Measurements from ENCODE around the gene ASTN2. TPM values are rescaled to one million over a fixed set of nuclear protein-coding genes. Genes with fewer than 3 reads are reported as not detected.

Gene ASTN2
- total and polyA plus RNA-seq, 7 experiments from 2014 or later = 2.2 to 5.3 (median 4.0) TPM

GRCh38 chr9:117374076-117374725 lies 40.7 kb downstream of the ASTN2 start:
- DNase-seq (no peak), ATAC-seq (no peak)
- Histone ChIP-seq H3K36me3 (ENCODE audit: control insufficient read depth in 2 of 3, insufficient read depth in 3 of 3, low read length in 3 of 3) (no peaks in the 10 kb centered on the region), H3K4me1 (ENCODE audit: control insufficient read depth in 2 of 2, insufficient read depth in 2 of 2, low read length in 2 of 2) (no peaks in the 10 kb centered on the region), H3K9me3 (ENCODE audit: control insufficient read depth in 2 of 3, low read length in 3 of 3) (no peaks in the 10 kb centered on the region), H3K27ac (ENCODE audit: low read depth, low read length) (no peak overlapping the region), H3K4me3 (ENCODE audit: low read length) (no peak overlapping the region), H3K27me3 (ENCODE audit: control insufficient read depth in 2 of 2, insufficient read depth in 2 of 2, low read length in 2 of 2) (no peaks in the 10 kb centered on the region)
- Mint-ChIP-seq H3K27ac (no peak overlapping the region), H3K9me3 (peaks cover 0 to 15% (median 6%) of the 10 kb centered on the region in 11 donors), H3K4me1 (no peaks in the 10 kb centered on the region), H3K27me3 (peaks cover 0 to 4% (median 0%) of the 10 kb centered on the region in 5 donors), H3K36me3 (no peaks in the 10 kb centered on the region), H3K4me3 (no peak overlapping the region)
- POLR2A ChIA-PET = no interaction called here
- CTCF ChIA-PET = no interaction called here
- intact Hi-C loops (cut with micrococcal nuclease) = no loop called here

- no peaks in the 10 kb centered on the region for H3K27me3 ChIP-seq (ENCODE audit: control insufficient read depth in 2 of 2, insufficient read depth in 2 of 2, low read length in 2 of 2)
- H3K4me1 ChIP-seq (ENCODE audit: control insufficient read depth in 2 of 2, insufficient read depth in 2 of 2, low read length in 2 of 2) = no peaks in the 10 kb centered on the region
- no peaks in the 10 kb centered on the region for H3K9me3 ChIP-seq (ENCODE audit: control insufficient read depth in 2 of 3, low read length in 3 of 3)
- POLR2A ChIA-PET = no interaction called here
- Mint-ChIP-seq H3K9me3 (peaks cover 0 to 13% (median 5%) of the 10 kb centered on the region in 11 donors), H3K36me3 (peaks cover 0 to 3% (median 0%) of the 10 kb centered on the region in 5 donors), H3K27me3 (peaks cover 0 to 5% (median 0%) of the 10 kb centered on the region in 5 donors), H3K27ac (no peak overlapping the region), H3K4me1 (no peaks in the 10 kb centered on the region), H3K4me3 (no peak overlapping the region)
- H3K27ac ChIP-seq (ENCODE audit: low read depth, low read length) = no peak overlapping the region
- DNase-seq (no peak), ATAC-seq (no peak)
- intact Hi-C loops (cut with micrococcal nuclease) = no loop called here
- no peaks in the 10 kb centered on the region for H3K36me3 ChIP-seq (ENCODE audit: control insufficient read depth in 2 of 3, insufficient read depth in 3 of 3, low read length in 3 of 3)
- H3K4me3 ChIP-seq (ENCODE audit: low read length) = no peak overlapping the region
- CTCF ChIA-PET = no interaction called here
These were observed 46.1 kb downstream of the ASTN2 start for GRCh38 chr9:117368684-117369230.

GRCh38 chr9:117365438-117365837 lies 49.4 kb downstream of the ASTN2 start:
- POLR2A ChIA-PET = no interaction called here
- CTCF ChIA-PET = no interaction called here
- Histone ChIP-seq H3K4me1 (ENCODE audit: control insufficient read depth in 2 of 2, insufficient read depth in 2 of 2, low read length in 2 of 2) (no peaks in the 10 kb centered on the region), H3K9me3 (ENCODE audit: control insufficient read depth in 2 of 3, low read length in 3 of 3) (no peaks in the 10 kb centered on the region), H3K27me3 (ENCODE audit: control insufficient read depth in 2 of 2, insufficient read depth in 2 of 2, low read length in 2 of 2) (no peaks in the 10 kb centered on the region), H3K4me3 (ENCODE audit: low read length) (no peak overlapping the region), H3K36me3 (ENCODE audit: control insufficient read depth in 2 of 3, insufficient read depth in 3 of 3, low read length in 3 of 3) (no peaks in the 10 kb centered on the region), H3K27ac (ENCODE audit: low read depth, low read length) (no peak overlapping the region)
- H3K4me1 Mint-ChIP-seq = no peaks in the 10 kb centered on the region
- H3K9me3 Mint-ChIP-seq = peaks cover 0 to 14% (median 4%) of the 10 kb centered on the region in 11 donors
- H3K4me3 Mint-ChIP-seq = no peak overlapping the region
- peaks cover 0 to 3% (median 0%) of the 10 kb centered on the region in 5 donors for H3K36me3 Mint-ChIP-seq
- intact Hi-C loops (cut with micrococcal nuclease) = no loop called here
- peaks cover 0 to 5% (median 0%) of the 10 kb centered on the region in 5 donors for H3K27me3 Mint-ChIP-seq
- DNase-seq (no peak), ATAC-seq (no peak)
- no peak overlapping the region for H3K27ac Mint-ChIP-seq

- Mint-ChIP-seq H3K36me3 (peaks cover 0 to 3% (median 0%) of the 10 kb centered on the region in 5 donors), H3K27me3 (peaks cover 0 to 5% (median 0%) of the 10 kb centered on the region in 5 donors), H3K27ac (no peak overlapping the region), H3K4me1 (no peaks in the 10 kb centered on the region), H3K4me3 (no peak overlapping the region), H3K9me3 (peaks cover 0 to 18% (median 4%) of the 10 kb centered on the region in 11 donors)
- intact Hi-C loops (cut with micrococcal nuclease) = no loop called here
- H3K27ac ChIP-seq (ENCODE audit: low read depth, low read length) = no peak overlapping the region
- no peak overlapping the region for H3K4me3 ChIP-seq (ENCODE audit: low read length)
- H3K27me3 ChIP-seq (ENCODE audit: control insufficient read depth in 2 of 2, insufficient read depth in 2 of 2, low read length in 2 of 2) = no peaks in the 10 kb centered on the region
- POLR2A ChIA-PET = no interaction called here
- DNase-seq (no peak), ATAC-seq (no peak)
- H3K4me1 ChIP-seq (ENCODE audit: control insufficient read depth in 2 of 2, insufficient read depth in 2 of 2, low read length in 2 of 2) = no peaks in the 10 kb centered on the region
- H3K36me3 ChIP-seq (ENCODE audit: control insufficient read depth in 2 of 3, insufficient read depth in 3 of 3, low read length in 3 of 3) = no peaks in the 10 kb centered on the region
- CTCF ChIA-PET = no interaction called here
- no peaks in the 10 kb centered on the region for H3K9me3 ChIP-seq (ENCODE audit: control insufficient read depth in 2 of 3, low read length in 3 of 3)
These were observed 51.9 kb downstream of the ASTN2 start for GRCh38 chr9:117363006-117363405.

- no peaks in the 10 kb centered on the region for H3K36me3 ChIP-seq (ENCODE audit: control insufficient read depth in 2 of 3, insufficient read depth in 3 of 3, low read length in 3 of 3)
- POLR2A ChIA-PET = no interaction called here
- intact Hi-C loops (cut with micrococcal nuclease) = no loop called here
These were observed 54.9 kb downstream of the ASTN2 start for GRCh38 chr9:117359910-117360309.

GRCh38 chr9:117355542-117355941 lies 59.3 kb downstream of the ASTN2 start:
- no peak for ATAC-seq
- no peaks in the 10 kb centered on the region for H3K4me1 Mint-ChIP-seq
- Histone ChIP-seq H3K4me3 (ENCODE audit: low read length) (no peak overlapping the region), H3K36me3 (ENCODE audit: control insufficient read depth in 2 of 3, insufficient read depth in 3 of 3, low read length in 3 of 3) (no peaks in the 10 kb centered on the region), H3K4me1 (ENCODE audit: control insufficient read depth in 2 of 2, insufficient read depth in 2 of 2, low read length in 2 of 2) (no peaks in the 10 kb centered on the region), H3K27ac (ENCODE audit: low read depth, low read length) (no peak overlapping the region), H3K27me3 (ENCODE audit: control insufficient read depth in 2 of 2, insufficient read depth in 2 of 2, low read length in 2 of 2) (no peaks in the 10 kb centered on the region), H3K9me3 (ENCODE audit: control insufficient read depth in 2 of 3, low read length in 3 of 3) (no peaks in the 10 kb centered on the region)
- H3K27me3 Mint-ChIP-seq = no peaks in the 10 kb centered on the region
- no peak overlapping the region for H3K4me3 Mint-ChIP-seq
- intact Hi-C loops (cut with micrococcal nuclease) = no loop called here
- POLR2A ChIA-PET = no interaction called here
- CTCF ChIA-PET = no interaction called here
- H3K9me3 Mint-ChIP-seq = peaks cover 0 to 24% (median 2%) of the 10 kb centered on the region in 11 donors
- no peak for DNase-seq
- no peak overlapping the region for H3K27ac Mint-ChIP-seq
- no peaks in the 10 kb centered on the region for H3K36me3 Mint-ChIP-seq

More at GRCh38 chr9:117359910-117360309, 54.9 kb downstream of the ASTN2 start:
- CTCF ChIA-PET = no interaction called here
- H3K27me3 ChIP-seq (ENCODE audit: control insufficient read depth in 2 of 2, insufficient read depth in 2 of 2, low read length in 2 of 2) = no peaks in the 10 kb centered on the region
- peaks cover 0 to 18% (median 3%) of the 10 kb centered on the region in 11 donors for H3K9me3 Mint-ChIP-seq
- no peak overlapping the region for H3K4me3 Mint-ChIP-seq
- no peak overlapping the region for H3K27ac ChIP-seq (ENCODE audit: low read depth, low read length)
- no peaks in the 10 kb centered on the region for H3K9me3 ChIP-seq (ENCODE audit: control insufficient read depth in 2 of 3, low read length in 3 of 3)
- H3K4me1 ChIP-seq (ENCODE audit: control insufficient read depth in 2 of 2, insufficient read depth in 2 of 2, low read length in 2 of 2) = no peaks in the 10 kb centered on the region
- H3K4me3 ChIP-seq (ENCODE audit: low read length) = no peak overlapping the region
- H3K4me1 Mint-ChIP-seq = no peaks in the 10 kb centered on the region
- ATAC-seq = no peak
- no peak for DNase-seq
- H3K27ac Mint-ChIP-seq = no peak overlapping the region
- H3K27me3 Mint-ChIP-seq = peaks cover 0 to 2% (median 0%) of the 10 kb centered on the region in 5 donors
- H3K36me3 Mint-ChIP-seq = no peaks in the 10 kb centered on the region

GRCh38 chr9:117354997-117355396 lies 59.9 kb downstream of the ASTN2 start:
- H3K4me1 Mint-ChIP-seq = no peaks in the 10 kb centered on the region
- ChIA-PET CTCF (no interaction called here), POLR2A (no interaction called here)
- ATAC-seq (no peak), DNase-seq (no peak)
- no peak overlapping the region for H3K4me3 Mint-ChIP-seq
- intact Hi-C loops (cut with micrococcal nuclease) = no loop called here
- Histone ChIP-seq H3K36me3 (ENCODE audit: control insufficient read depth in 2 of 3, insufficient read depth in 3 of 3, low read length in 3 of 3) (no peaks in the 10 kb centered on the region), H3K9me3 (ENCODE audit: control insufficient read depth in 2 of 3, low read length in 3 of 3) (no peaks in the 10 kb centered on the region), H3K27ac (ENCODE audit: low read depth, low read length) (no peak overlapping the region), H3K4me3 (ENCODE audit: low read length) (no peak overlapping the region), H3K4me1 (ENCODE audit: control insufficient read depth in 2 of 2, insufficient read depth in 2 of 2, low read length in 2 of 2) (no peaks in the 10 kb centered on the region), H3K27me3 (ENCODE audit: control insufficient read depth in 2 of 2, insufficient read depth in 2 of 2, low read length in 2 of 2) (no peaks in the 10 kb centered on the region)
- peaks cover 0 to 21% (median 2%) of the 10 kb centered on the region in 11 donors for H3K9me3 Mint-ChIP-seq
- H3K27me3 Mint-ChIP-seq = no peaks in the 10 kb centered on the region
- H3K36me3 Mint-ChIP-seq = no peaks in the 10 kb centered on the region
- H3K27ac Mint-ChIP-seq = no peak overlapping the region
